GM12891 (cell line): ENCODE results near the gene PDIK1L.

Source experiments
- DNase-seq: peaks from one replicate; pipeline ENCODE4 v3.0.0; 2011; ENCODE audit warnings: low spot score; ENCODE audit not compliant: insufficient read length
- FAIRE-seq: peaks from 2 replicates; lab custom pipeline; 2011; peaks lifted over from hg19 to GRCh38; lab: Jason Lieb, UNC
- PAX5 ChIP-seq: IDR thresholded peaks from 2 replicates; pipeline ENCODE4 v1.6.1; 2011; ENCODE audit warnings: low read length, moderate library complexity, mild to moderate bottlenecking; ENCODE audit not compliant: insufficient read depth, severe bottlenecking
- POLR2A ChIP-seq: IDR thresholded peaks from 2 replicates; pipeline ENCODE4 v1.6.1; 2011; ENCODE audit warnings: low read depth, low read length, control low read depth
- POLR2AphosphoS5 ChIP-seq: IDR thresholded peaks from 2 replicates; pipeline ENCODE4 v1.6.1; 2011; ENCODE audit warnings: low read depth, low read length, control low read depth
- POU2F2 ChIP-seq: IDR thresholded peaks from 2 replicates; pipeline ENCODE4 v1.6.1; 2011; ENCODE audit warnings: low read depth, mild to moderate bottlenecking, control low read depth, low read length, moderate library complexity
- SPI1 ChIP-seq: IDR thresholded peaks from 2 replicates; pipeline ENCODE4 v1.6.1; 2011; ENCODE audit warnings: low read depth, low read length, control low read depth
- TAF1 ChIP-seq: IDR thresholded peaks from 2 replicates; pipeline ENCODE4 v1.6.1; 2011; ENCODE audit warnings: low read depth, low read length, control low read depth

The PDIK1L gene

GRCh38 chr1:26161415-26162219 is 50.0 kb downstream of the PDIK1L start:
- TF ChIP-seq POU2F2 (no peak), PAX5 (no peak)
- FAIRE-seq (no peak), DNase-seq (peak; percentile 63)

- no peak for TF ChIP-seq PAX5
- no peak for TF ChIP-seq POLR2A
- no peak for TF ChIP-seq POU2F2
- no peak for TF ChIP-seq SPI1
- no peak for TF ChIP-seq POLR2AphosphoS5
- TF ChIP-seq TAF1: no peak
- FAIRE-seq (no peak), DNase-seq (no peak)
Observed at GRCh38 chr1:26162220-26162709, 50.6 kb downstream of the PDIK1L start.

GRCh38 chr1:26163684-26164035 is 52.0 kb downstream of the PDIK1L start:
- FAIRE-seq (no peak), DNase-seq (no peak)
- no peak for TF ChIP-seq SPI1
- no peak for TF ChIP-seq POU2F2
- no peak for TF ChIP-seq PAX5

- FAIRE-seq (peak; percentile 9), DNase-seq (peak; percentile 71)
- TF ChIP-seq SPI1 (no peak), POLR2AphosphoS5 (no peak), PAX5 (no peak), POU2F2 (no peak), TAF1 (no peak), POLR2A (no peak)
Observed at GRCh38 chr1:26164036-26164860, 52.6 kb downstream of the PDIK1L start.

- TF ChIP-seq POLR2A (no peak), POU2F2 (no peak), TAF1 (no peak)
- FAIRE-seq (no peak), DNase-seq (no peak)
Observed at GRCh38 chr1:26164861-26165842, 53.5 kb downstream of the PDIK1L start.

GRCh38 chr1:26166719-26167281 is 55.2 kb downstream of the PDIK1L start:
- peak; percentile 20 for FAIRE-seq
- TF ChIP-seq POLR2AphosphoS5 (no peak), POU2F2 (no peak), POLR2A (no peak), TAF1 (no peak), PAX5 (no peak), SPI1 (no peak)
- DNase-seq: no peak

- no peak for DNase-seq
- FAIRE-seq: no peak
- TF ChIP-seq PAX5 (no peak), TAF1 (no peak), POLR2AphosphoS5 (no peak), POLR2A (no peak), SPI1 (no peak), POU2F2 (no peak)
Observed at GRCh38 chr1:26168410-26169197, 57.0 kb downstream of the PDIK1L start, which contains the start of gene C1orf232. TSS of gene C1orf232 (minus strand) at chr1:26168963. CDS start at chr1:26168499, 464 bp downstream.

- FAIRE-seq: no peak
- TF ChIP-seq PAX5 (no peak), POLR2AphosphoS5 (no peak), POLR2A (no peak), POU2F2 (no peak), SPI1 (no peak), TAF1 (no peak)
- DNase-seq: no peak
Observed at GRCh38 chr1:26169198-26169554, 57.6 kb downstream of the PDIK1L start.
